ENCODE results near the gene TAF1B.
A peak's percentile ranks its signal among the peaks of the same experiment; 100 is the strongest.

TAF1B gene

GRCh38 chr2:9843229-9844035 lies at the start of gene TAF1B:
Gene TAF1B (plus strand): TSS chr2:9843474. CDS start chr2:9843542, 68 bp downstream.
- TF ChIP-seq, protein P1, sequence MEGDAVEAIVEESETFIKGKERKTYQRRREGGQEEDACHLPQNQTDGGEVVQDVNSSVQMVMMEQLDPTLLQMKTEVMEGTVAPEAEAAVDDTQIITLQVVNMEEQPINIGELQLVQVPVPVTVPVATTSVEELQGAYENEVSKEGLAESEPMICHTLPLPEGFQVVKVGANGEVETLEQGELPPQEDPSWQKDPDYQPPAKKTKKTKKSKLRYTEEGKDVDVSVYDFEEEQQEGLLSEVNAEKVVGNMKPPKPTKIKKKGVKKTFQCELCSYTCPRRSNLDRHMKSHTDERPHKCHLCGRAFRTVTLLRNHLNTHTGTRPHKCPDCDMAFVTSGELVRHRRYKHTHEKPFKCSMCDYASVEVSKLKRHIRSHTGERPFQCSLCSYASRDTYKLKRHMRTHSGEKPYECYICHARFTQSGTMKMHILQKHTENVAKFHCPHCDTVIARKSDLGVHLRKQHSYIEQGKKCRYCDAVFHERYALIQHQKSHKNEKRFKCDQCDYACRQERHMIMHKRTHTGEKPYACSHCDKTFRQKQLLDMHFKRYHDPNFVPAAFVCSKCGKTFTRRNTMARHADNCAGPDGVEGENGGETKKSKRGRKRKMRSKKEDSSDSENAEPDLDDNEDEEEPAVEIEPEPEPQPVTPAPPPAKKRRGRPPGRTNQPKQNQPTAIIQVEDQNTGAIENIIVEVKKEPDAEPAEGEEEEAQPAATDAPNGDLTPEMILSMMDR (IDR thresholded peaks at IDR 0.05; ENCODE audit: low read depth, low read length) = peak; percentile 31
- peak within 1 kb of the TSS; percentile 71 to 81 for H3K4me3 ChIP-seq (replicated peaks in 1 of 2; ENCODE audit: low read depth in 2 of 2, low read length in 2 of 2)
- DNase-seq (ENCODE audit: low read depth in 2 of 2) = peak; percentile 92 to 93

DNA sequence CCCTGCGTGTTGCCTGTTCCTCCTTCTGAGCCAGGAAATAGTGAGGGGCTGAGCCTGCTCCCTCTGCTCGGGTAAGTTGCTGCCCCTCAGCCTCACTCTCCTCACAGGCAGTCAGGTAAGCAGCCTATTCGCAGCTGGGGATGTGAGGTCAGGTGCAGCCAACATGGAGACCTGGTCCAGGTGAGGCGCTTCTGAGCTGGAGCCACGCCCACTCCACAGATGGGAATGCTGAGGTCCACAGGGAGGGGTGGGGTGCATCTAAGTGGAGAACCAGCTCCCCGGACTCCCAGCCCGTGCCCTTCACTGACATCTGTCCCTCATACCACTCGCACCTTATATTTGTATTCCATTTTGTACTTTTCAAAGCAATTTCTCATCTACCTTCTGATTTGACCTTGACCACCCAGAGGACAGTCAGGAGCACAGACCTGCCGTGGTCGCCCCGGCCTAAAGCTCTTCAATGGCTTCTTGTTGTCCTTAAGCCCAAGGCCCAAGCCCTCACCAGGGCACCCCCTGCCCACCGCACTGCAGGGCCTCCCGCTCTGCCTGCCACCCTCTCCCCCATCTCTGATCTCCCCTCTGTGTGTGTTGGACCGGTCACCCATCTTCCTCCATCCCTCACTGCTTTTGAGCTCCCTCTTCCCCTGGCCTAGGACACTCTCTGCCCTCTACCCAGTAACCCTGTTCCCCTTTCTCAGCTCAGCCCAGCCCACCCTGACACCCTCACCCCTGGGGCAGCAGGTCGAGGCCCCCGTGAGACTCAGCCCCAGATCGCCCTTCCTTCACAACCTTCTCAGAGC lies 49.2 kb upstream of the TAF1B start:
- no peak overlapping the region for H3K4me3 ChIP-seq (replicated peaks in 1 of 2; ENCODE audit: low read depth in 2 of 2, low read length in 2 of 2)
- DNase-seq (ENCODE audit: low read depth in 2 of 2) = no peak
- TF ChIP-seq, protein P1 (IDR thresholded peaks at IDR 0.05; ENCODE audit: low read depth, low read length) = no peak

DNA sequence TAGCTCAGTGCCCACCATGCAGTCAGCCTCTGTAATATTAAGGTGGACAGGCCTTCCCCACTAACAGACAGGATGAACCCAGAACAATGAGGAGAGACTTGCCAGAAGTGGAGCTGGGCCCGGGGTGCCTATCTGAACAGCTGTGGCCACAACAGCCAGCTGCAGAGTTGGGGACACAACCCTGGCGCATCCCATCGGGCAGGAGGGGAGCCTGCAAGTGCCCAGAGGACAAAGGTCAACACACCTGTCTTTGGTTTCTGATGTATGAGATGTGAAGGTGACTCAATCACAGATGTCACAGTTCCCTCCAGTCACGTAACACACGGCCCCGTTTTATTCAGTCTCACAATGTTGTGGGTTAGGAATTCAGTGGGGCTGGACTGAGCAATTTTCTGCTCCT lies 48.2 kb upstream of the TAF1B start:
- H3K4me3 ChIP-seq (replicated peaks in 1 of 2; ENCODE audit: low read depth in 2 of 2, low read length in 2 of 2) = no peak overlapping the region
- TF ChIP-seq, protein P1 (IDR thresholded peaks at IDR 0.05; ENCODE audit: low read depth, low read length) = no peak
- no peak for DNase-seq (ENCODE audit: low read depth in 2 of 2)

DNA sequence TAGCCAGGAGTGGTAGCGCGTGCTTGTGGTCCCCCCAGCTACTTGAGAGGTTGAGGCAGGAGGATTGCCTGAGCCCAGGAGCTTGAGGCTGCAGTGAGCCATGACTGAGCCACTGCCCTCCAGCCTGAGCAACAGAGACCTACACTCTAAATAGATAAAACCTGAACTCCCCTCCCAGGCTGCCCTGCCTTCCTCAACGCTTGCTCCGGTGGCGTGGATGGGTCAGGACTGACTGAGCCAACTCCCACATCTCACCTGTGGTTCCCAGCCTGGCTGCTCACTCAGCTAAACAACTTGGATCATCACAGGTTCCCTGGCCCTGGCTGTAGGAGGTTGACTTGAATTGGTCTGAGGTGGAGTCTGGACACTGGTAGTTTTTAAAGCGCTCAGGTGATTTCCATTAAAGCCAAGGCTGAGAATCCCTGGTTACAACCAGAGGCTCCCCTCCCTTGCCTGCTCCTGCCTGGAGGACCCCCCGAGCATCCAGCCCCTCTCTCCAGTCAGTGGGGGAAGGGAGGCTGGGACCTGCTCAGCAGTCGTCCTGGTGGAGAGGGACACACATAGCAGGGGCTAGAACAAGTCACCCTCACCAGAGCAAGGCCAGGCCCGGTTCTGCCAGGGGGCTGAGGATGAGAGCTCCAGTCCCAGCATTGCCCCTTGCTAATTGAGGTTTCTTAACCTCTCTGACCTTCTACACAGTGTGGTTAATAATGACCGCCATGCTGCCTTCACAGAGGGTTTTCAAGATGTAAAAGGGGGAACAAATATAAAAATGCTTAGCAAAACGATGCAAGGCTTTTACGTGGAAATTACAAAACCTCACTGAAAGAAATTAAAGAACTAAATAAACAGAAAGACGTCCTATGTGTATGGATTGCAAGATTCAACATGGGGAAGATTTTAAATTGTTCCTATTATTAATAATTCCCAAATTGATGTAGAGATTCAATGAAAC lies 46.9 kb upstream of the TAF1B start:
- H3K4me3 ChIP-seq (replicated peaks in 1 of 2; ENCODE audit: low read depth in 2 of 2, low read length in 2 of 2) = no peak overlapping the region
- TF ChIP-seq, protein P1 (IDR thresholded peaks at IDR 0.05; ENCODE audit: low read depth, low read length) = peak; percentile 23
- no peak for DNase-seq (ENCODE audit: low read depth in 2 of 2)

GRCh38 chr2:9797086-9797485 lies 46.2 kb upstream of the TAF1B start:
- TF ChIP-seq, protein P1 (IDR thresholded peaks at IDR 0.05; ENCODE audit: low read depth, low read length) = no peak
- no peak overlapping the region for H3K4me3 ChIP-seq (replicated peaks in 1 of 2; ENCODE audit: low read depth in 2 of 2, low read length in 2 of 2)
- DNase-seq (ENCODE audit: low read depth in 2 of 2) = no peak

Measured in cardiac fibroblast (primary cell).